HepG2 (cell line): ENCODE results near the gene PEX11G. TPM values are rescaled to one million over a fixed set of nuclear protein-coding genes. Genes with fewer than 3 reads are reported as not detected.

Experiments
- DNMT3B ChIP-seq: conservative IDR thresholded peaks from 2 replicates; pipeline ENCODE4 v1.6.1; 2016; ENCODE audit warnings: missing biosample characterization, control low read depth
- DR1 ChIP-seq: sonication (generic); formaldehyde crosslinking; IDR thresholded peaks from 2 replicates; pipeline ENCODE4 v1.8.0; 2021; ENCODE audit warnings: mild to moderate bottlenecking, missing genetic modification reagents, inconsistent platforms
- ESRRA ChIP-seq: sonication (generic); formaldehyde crosslinking; IDR thresholded peaks from 2 replicates; pipeline ENCODE4 v1.5.1; 2020; ENCODE audit warnings: mild to moderate bottlenecking, low read depth, missing genetic modification reagents
- IKZF4 ChIP-seq: sonication (generic); formaldehyde crosslinking; IDR thresholded peaks from 2 replicates; pipeline ENCODE4 v1.5.1; 2020; ENCODE audit warnings: borderline replicate concordance, mild to moderate bottlenecking, low read depth, missing genetic modification reagents; ENCODE audit errors: not compliant biosample characterization
- KAT7 ChIP-seq: IDR thresholded peaks from 2 replicates; pipeline ENCODE4 v1.6.1; 2018; ENCODE audit warnings: borderline replicate concordance, missing compliant biosample characterization
- KDM2A ChIP-seq: sonication (generic); formaldehyde crosslinking; IDR thresholded peaks from 2 replicates; pipeline ENCODE4 v1.4.0; 2020; ENCODE audit warnings: low read depth, missing genetic modification reagents, borderline replicate concordance
- KDM4B ChIP-seq: sonication (generic); formaldehyde crosslinking; IDR thresholded peaks from 2 replicates; pipeline ENCODE4 v1.4.0; 2020; ENCODE audit warnings: missing genetic modification reagents
- MBD4 ChIP-seq: IDR thresholded peaks from 2 replicates; pipeline ENCODE4 v1.6.1; 2012; ENCODE audit warnings: low read length, inconsistent platforms, borderline replicate concordance
- NAIF1 ChIP-seq: sonication (generic); formaldehyde crosslinking; IDR thresholded peaks from 2 replicates; pipeline ENCODE4 v1.5.0; 2020; ENCODE audit warnings: mild to moderate bottlenecking, missing genetic modification reagents, borderline replicate concordance
- NFYC ChIP-seq: IDR thresholded peaks from 2 replicates; pipeline ENCODE4 v1.6.1; 2016; ENCODE audit warnings: missing genetic modification reagents, missing compliant biosample characterization
- PAF1 ChIP-seq: IDR thresholded peaks from 2 replicates; pipeline ENCODE4 v1.6.1; 2016; ENCODE audit warnings: missing genetic modification reagents, missing compliant biosample characterization
- TAF15 ChIP-seq: fragments of 200-400 bp; formaldehyde crosslinking; IDR thresholded peaks from one replicate; pipeline ENCODE4 v1.6.1; 2018; ENCODE audit warnings: mild to moderate bottlenecking, low read depth, low read length; ENCODE audit not compliant: poor library complexity, severe bottlenecking
- ZFP36L2 ChIP-seq: sonication (generic); formaldehyde crosslinking; IDR thresholded peaks from 2 replicates; pipeline ENCODE4 v1.4.0; 2020; ENCODE audit warnings: missing genetic modification reagents
- ZNF251 ChIP-seq: sonication (generic); formaldehyde crosslinking; IDR thresholded peaks from 2 replicates; pipeline ENCODE4 v1.9.0; 2021; ENCODE audit warnings: mild to moderate bottlenecking, missing genetic modification reagents
- ZNF292 ChIP-seq: sonication (generic); formaldehyde crosslinking; IDR thresholded peaks from 2 replicates; pipeline ENCODE4 v1.8.1; 2022; ENCODE audit warnings: mild to moderate bottlenecking, low read depth, missing genetic modification reagents, borderline replicate concordance
- ZNF503 ChIP-seq: sonication (generic); formaldehyde crosslinking; IDR thresholded peaks from 2 replicates; pipeline ENCODE4 v1.4.0; 2020; ENCODE audit warnings: missing genetic modification reagents
- ZNF652 ChIP-seq: IDR thresholded peaks from 2 replicates; pipeline ENCODE4 v1.6.1; 2016; ENCODE audit warnings: low read depth, borderline replicate concordance
- ZNF703 ChIP-seq: sonication (generic); formaldehyde crosslinking; IDR thresholded peaks from 2 replicates; pipeline ENCODE4 v1.5.1; 2020; ENCODE audit warnings: missing genetic modification reagents, mild to moderate bottlenecking, moderate library complexity, borderline replicate concordance
- ZNF841 ChIP-seq: sonication (generic); formaldehyde crosslinking; IDR thresholded peaks from 2 replicates; pipeline ENCODE4 v1.8.1; 2023; ENCODE audit warnings: missing genetic modification reagents, borderline replicate concordance
- ZNF878 ChIP-seq: sonication (generic); formaldehyde crosslinking; IDR thresholded peaks from 2 replicates; pipeline ENCODE4 v1.8.1; 2023; ENCODE audit warnings: mild to moderate bottlenecking, missing genetic modification reagents, moderate library complexity
- ZNF883 ChIP-seq: sonication (generic); formaldehyde crosslinking; IDR thresholded peaks from 2 replicates; pipeline ENCODE4 v1.5.1; 2020; ENCODE audit warnings: mild to moderate bottlenecking, missing genetic modification reagents; ENCODE audit errors: not compliant biosample characterization
- polyA plus RNA-seq, 8 experiments: library from polyadenylated mRNA; depleted of rRNA in 3 of 8; stranded (reverse) in 7 of 8; unstranded in 1 of 8; fragments of >200 nt; fragmentation: Illumina TruSeq in 4 of 8; extraction: Trizol in 4 of 8; gene quantifications; 2 replicates each; pipeline versions ENCODE4 v1.2.1 to v1.2.3, GENCODE V29; 2011 to 2016; ENCODE audit warnings: low read depth in 4 of 8, missing spikeins in 1 of 8, mixed read lengths in 1 of 8; ENCODE audit not compliant: insufficient read depth in 1 of 8
- total RNA-seq, 5 experiments: library from RNA; depleted of rRNA; stranded (reverse); fragments of >200 nt; fragmentation: Illumina TruSeq; extraction: Trizol; gene quantifications; 2 replicates each; pipeline ENCODE4 v1.2.3, GENCODE V29; 2016; ENCODE audit warnings: low read depth in 1 of 5
- TF ChIP-seq, protein P1 (sequence below): sonication (generic); formaldehyde crosslinking; IDR thresholded peaks from 2 replicates; pipeline ENCODE4 v1.8.1; 2022; ENCODE audit warnings: low read depth, mild to moderate bottlenecking, missing genetic modification reagents
- TF ChIP-seq, protein P2 (sequence below): IDR thresholded peaks from 2 replicates; pipeline ENCODE4 v1.6.1; 2016; ENCODE audit warnings: missing genetic modification reagents, missing compliant biosample characterization
- TF ChIP-seq, protein P3 (sequence below): sonication (generic); formaldehyde crosslinking; IDR thresholded peaks from 2 replicates; pipeline ENCODE4 v1.4.0; 2020; ENCODE audit warnings: missing genetic modification reagents; ENCODE audit errors: not compliant biosample characterization

PEX11G gene
- total and polyA plus RNA-seq, 2 of the 13 experiments (the other 11 are each of a cell fraction or from before 2014, with no cell fraction given): not detected

DNA sequence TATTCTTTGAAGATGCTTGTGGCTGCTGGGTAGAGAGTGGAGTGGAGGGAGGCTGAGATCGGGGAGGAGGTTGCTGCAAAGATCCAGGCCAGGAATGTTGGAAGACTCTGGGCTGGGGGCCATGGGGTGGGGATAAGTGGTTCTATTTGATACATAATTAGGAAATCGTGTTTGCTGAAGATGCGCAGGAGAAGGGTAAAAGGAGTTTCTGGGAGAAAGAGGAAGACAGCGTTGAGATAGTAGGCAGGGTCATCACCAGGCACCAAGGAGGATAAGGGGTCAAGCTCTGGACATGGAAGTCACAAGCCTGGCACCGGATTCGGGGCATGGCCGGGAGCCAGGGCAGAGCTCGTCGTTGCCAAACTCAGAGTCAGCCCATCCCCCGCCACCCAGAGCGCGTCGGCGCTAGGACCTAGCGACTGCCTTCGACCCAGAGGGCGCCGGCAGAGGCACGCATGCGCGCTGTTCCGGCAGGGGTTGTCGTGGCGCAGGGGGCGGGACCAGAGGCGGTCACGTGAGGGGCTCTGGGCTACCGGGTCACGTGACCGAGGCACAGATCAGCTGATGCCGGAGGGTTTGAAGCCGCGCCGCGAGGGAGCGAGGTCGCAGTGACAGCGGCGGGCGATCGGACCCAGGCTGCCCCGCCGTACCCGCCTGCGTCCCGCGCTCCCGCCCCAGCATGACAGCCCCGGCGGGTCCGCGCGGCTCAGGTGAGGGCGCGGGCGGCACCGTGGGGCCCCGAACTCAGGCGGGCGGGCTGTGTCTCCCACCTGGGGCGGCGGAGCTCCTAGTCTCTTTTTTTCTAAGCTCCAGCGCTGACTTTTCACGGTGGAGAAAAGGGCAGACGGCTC is 33.5 kb upstream of the PEX11G start, which contains the start of gene MCOLN1 (continued):
- TF ChIP-seq DNMT3B: peak; percentile 79; the same call in 1 of the 2 replicates
- TF ChIP-seq KDM4B (CRISPR knock-in tag): peak; percentile 83; the same call in 1 of the 2 replicates
- TF ChIP-seq, protein P1, sequence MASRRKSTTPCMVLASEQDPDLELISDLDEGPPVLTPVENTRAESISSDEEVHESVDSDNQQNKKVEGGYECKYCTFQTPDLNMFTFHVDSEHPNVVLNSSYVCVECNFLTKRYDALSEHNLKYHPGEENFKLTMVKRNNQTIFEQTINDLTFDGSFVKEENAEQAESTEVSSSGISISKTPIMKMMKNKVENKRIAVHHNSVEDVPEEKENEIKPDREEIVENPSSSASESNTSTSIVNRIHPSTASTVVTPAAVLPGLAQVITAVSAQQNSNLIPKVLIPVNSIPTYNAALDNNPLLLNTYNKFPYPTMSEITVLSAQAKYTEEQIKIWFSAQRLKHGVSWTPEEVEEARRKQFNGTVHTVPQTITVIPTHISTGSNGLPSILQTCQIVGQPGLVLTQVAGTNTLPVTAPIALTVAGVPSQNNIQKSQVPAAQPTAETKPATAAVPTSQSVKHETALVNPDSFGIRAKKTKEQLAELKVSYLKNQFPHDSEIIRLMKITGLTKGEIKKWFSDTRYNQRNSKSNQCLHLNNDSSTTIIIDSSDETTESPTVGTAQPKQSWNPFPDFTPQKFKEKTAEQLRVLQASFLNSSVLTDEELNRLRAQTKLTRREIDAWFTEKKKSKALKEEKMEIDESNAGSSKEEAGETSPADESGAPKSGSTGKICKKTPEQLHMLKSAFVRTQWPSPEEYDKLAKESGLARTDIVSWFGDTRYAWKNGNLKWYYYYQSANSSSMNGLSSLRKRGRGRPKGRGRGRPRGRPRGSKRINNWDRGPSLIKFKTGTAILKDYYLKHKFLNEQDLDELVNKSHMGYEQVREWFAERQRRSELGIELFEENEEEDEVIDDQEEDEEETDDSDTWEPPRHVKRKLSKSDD (CRISPR knock-in tag): peak; percentile 85
- 0 out of 2 replicates have a peak, but pooled peaks have one; percentile 41 for TF ChIP-seq ZNF503 (CRISPR knock-in tag)
- TF ChIP-seq NAIF1: no peak
- peak; percentile 98 for TF ChIP-seq KDM2A
- TF ChIP-seq, protein P2, sequence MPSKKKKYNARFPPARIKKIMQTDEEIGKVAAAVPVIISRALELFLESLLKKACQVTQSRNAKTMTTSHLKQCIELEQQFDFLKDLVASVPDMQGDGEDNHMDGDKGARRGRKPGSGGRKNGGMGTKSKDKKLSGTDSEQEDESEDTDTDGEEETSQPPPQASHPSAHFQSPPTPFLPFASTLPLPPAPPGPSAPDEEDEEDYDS (CRISPR knock-in tag): peak; percentile 88
- TF ChIP-seq MBD4: no peak
- TF ChIP-seq IKZF4 (CRISPR knock-in tag): peak; percentile 33
- no peak for TF ChIP-seq ZNF841 (CRISPR knock-in tag)
- peak; percentile 78; the same call in 1 of the 2 replicates for TF ChIP-seq DR1
- peak; percentile 71 for TF ChIP-seq ZNF883 (CRISPR knock-in tag)
- TF ChIP-seq KAT7 (CRISPR knock-in tag): peak; percentile 86; the same call in 1 of the 2 replicates
- TF ChIP-seq PAF1 (CRISPR knock-in tag): no peak
- peak; percentile 42 for TF ChIP-seq NFYC (CRISPR knock-in tag)
- TF ChIP-seq ESRRA: peak; percentile 68; the same call in 1 of the 2 replicates
- TF ChIP-seq TAF15: no peak
- TF ChIP-seq ZNF292 (CRISPR knock-in tag): no peak
- TF ChIP-seq ZNF251: no peak
- TF ChIP-seq, protein P3, sequence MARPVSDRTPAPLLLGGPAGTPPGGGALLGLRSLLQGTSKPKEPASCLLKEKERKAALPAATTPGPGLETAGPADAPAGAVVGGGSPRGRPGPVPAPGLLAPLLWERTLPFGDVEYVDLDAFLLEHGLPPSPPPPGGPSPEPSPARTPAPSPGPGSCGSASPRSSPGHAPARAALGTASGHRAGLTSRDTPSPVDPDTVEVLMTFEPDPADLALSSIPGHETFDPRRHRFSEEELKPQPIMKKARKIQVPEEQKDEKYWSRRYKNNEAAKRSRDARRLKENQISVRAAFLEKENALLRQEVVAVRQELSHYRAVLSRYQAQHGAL (CRISPR knock-in tag): no peak
- no peak for TF ChIP-seq ZNF878 (CRISPR knock-in tag)
- TF ChIP-seq ZNF703 (CRISPR knock-in tag): no peak
- no peak for TF ChIP-seq ZNF652 (CRISPR knock-in tag)
- TF ChIP-seq ZFP36L2: 0 out of 2 replicates have a peak, but pooled peaks have one; percentile 34
